HG03575 (cell line): ENCODE results near the gene SRC.
"Not testable (repeated sequence)": the region's sequence is repeated elsewhere in the genome, so short reads cannot be mapped to it uniquely, and the experiment has no call there.

Source experiments
- ATAC-seq: cut with Tn5 transposase; IDR thresholded peaks from one replicate; pipeline ENCODE4 v1.9.1; 2021; ENCODE audit not compliant: unreplicated experiment, insufficient number of reproducible peaks, low FRiP score; ENCODE audit errors: extremely low read depth

SRC gene

DNA sequence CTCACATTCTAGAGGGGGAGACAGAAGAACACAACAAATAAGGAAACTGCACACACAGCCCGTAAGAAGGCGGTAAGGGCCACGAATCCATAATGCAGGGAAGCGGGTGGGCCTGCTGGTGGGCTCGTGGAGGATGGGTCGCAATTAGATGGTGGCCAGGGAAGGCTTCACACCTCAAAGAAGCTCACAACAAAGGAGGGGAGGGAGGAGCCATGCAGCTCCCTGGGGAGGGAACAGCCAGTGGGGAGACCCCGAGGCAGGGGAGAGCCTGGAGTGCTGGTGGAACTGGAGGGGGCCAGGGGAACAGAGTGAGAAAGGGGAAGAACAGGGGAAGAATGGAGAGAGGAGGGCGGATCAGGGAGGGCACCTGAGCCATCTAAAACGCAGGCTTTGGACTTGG is 13.4 kb downstream of the SRC start:
- ATAC-seq: no peak

DNA sequence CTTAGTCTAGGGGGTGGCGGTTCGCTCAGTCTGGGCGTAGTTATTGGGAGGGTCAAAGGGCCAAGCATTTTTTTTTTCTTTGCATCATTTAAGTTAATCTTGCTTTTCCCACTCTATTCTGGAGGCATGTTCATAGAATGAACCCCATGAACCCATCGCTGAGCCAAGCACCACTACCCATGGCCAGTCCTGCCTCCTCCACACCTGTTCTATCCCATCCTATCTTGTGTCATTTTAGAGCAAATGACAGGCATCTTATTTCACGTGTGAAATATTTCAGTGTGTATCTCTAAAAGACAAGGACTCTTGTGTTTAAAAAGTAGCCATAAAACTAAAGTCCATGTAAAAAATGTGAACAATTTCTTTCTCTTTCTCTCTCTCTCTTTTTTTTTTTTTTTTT is 13.9 kb downstream of the SRC start:
- ATAC-seq: no peak

DNA sequence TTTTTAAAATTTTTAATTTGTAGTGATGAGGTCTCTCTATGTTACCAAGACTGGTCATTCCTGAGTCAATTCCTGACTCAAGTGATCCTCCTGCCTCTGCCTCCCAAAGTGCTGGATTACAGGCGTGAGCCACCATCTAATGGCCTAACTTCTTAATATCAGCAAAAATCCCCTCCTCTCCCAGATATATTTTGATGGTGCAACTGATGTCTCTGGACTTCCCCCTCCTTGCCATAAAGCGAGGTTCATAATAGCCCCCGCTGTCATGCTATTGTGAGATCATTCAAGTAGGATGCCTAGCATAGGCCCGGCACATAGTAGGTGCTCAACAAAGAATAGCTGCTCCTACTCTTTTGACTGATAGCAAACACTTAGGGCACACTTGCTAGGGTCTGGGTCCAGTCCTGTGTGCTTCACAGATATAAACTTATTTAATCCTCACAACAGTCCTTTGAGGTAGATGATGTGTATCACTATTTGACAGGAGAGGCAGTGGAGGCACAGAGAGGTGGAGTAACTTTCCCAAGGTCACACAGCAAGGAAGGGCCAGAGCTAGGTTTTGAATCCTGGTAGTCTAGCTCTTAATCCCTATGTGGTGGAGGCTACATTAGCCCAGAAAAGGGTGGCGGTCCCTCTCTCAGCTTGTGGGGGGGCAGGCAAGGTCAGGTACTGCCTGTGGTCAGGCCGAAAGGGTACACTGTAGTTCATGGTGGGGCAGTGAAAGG is 14.6 kb downstream of the SRC start:
- no peak for ATAC-seq

DNA sequence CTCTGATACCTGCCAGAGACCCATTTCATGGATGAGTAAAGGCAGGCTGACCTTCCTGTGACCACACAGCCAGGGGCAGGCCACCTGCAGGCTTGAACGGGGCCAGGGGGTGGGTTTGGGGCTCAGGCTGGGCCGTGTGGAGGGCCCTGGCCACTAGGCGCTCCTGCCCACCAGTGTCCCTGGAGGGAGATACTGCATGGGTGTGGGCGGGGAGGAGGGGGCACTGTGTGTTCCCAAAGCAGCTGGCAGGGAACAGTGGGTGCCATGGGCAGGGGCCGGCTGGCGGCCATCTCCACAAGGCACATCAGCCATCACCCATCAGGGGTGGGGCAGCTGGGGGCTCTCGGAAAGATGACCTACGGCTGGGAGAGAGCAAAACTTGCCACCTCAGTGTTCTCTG is 15.4 kb downstream of the SRC start:
- ATAC-seq: no peak

DNA sequence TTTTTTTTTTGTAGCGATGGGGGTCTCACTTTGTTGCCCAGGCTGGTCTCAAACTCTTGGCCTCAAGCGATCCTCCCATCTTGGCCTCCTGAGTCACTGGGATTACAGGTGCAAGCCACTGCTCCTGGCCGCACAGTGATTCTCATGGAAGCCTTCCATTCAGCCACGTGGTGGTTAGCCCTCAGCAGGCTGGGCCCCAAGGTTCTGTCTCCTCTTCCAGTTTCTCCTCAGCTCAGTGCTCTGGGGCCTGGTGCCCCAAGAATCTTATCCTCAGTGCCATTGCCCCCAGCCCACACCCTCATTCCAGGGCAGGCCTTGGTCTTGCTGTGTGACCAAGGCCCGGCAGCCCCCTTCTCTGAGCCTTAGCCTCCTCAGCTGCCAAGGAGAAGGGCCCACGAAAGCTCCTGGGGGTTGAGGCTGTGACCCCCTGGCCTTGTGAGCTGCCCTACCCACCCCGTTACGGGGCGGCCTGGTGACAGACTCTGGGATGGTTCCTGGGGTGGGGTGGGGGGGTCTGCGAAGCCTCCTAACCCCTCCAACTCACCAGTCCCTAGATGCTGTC is 16.4 kb downstream of the SRC start:
- no peak for ATAC-seq

DNA sequence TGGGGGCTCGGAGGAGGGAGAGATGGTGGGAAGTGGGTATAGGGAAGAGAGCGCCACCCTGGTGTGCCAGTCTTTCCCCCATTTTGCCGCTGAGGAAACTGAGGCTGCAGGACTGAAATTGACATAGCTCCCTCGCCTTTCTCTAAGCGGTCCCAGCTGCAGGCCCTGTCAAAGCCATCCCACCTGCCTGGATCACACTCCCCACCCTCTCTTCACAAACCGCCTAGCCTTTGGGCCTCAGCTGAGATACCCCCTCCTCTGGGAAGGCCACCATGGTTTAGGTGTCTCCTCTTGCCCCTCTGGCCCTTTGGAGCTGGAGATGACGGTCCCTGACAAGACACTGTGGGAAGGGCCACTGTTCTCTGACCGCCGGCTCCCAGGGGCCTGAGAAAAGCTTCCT is 16.9 kb downstream of the SRC start:
- no peak for ATAC-seq

DNA sequence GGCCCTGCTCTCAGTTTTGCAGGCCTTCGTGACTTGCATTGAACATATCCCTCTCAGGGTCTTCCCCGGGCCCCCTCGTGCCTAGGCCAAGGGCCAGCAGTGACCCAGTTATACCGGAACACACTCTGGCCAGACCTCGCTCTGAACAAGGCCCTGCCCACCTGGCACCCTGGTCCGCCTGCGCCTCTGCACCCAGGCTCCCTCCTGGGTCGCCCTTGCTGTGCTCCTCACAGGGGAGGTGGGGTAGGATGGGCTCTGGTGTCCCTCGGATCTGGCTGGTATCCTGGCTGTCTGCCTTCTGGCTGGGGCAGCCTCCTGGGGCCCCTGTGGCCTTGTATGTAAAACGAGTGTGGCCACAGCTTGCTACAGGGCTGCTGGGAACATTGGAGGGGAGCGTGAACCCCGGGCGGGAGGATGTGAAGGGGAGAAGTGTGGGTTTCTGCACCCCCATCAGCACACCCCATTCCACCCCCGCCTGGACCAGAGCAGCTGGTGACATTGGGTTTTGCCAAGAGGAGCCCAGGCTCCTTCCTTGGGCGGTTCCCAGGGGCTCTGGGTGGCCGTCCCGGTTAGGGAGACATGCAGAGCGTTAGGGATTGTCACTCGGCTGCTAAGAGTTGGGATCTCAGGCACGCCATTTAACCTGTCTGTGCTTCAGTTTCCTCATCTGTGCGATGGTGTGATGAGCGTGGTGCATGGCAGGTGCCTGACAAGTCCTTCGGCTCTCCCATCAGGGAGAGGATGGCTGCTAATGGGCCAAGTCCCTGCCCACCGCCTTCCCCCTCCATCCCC is 17.5 kb downstream of the SRC start:
- no peak for ATAC-seq

DNA sequence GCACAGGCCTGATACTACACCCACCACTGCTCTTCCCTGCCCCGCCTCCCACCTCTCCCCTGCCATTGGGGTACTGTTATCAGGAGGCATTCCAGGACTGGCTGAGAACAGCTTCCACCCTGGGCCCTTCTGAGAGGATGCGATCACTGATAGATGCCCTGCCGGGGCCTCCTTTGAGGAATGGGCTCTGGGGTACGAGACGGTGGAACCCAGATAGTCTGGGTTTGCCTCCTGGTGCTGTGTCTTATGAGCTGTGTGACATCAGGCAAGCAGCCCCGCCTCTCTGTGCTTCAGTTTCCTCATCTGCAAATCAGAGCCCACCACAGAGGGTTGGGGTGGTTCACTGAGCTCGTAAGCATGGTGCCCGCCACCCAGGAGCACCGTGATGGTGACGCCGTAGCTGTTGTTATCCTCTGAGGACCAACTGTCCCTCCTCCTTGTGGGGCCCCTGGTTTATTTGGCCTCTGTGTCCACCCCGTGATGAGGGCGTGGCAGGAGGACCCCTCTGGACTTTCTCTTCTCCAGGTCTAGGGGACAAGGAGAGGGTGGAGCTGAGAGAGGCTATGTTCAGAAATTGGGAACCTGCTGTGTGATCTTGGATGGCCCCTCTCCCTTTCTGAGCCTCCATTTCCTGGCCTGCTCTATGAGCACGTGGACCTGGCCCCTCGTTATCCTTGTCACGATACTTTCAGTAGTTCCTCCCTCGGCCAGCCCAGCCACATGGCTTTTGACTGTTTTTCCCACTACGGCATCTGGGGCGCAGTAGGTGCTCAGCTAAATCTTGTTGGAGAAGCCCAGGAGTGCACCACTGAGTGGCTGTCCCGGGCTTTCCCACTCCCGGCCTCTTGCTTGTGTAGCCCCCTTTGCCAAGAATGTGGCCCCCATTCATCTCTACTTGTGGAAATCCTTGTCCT is 18.3 kb downstream of the SRC start:
- ATAC-seq: no peak

DNA sequence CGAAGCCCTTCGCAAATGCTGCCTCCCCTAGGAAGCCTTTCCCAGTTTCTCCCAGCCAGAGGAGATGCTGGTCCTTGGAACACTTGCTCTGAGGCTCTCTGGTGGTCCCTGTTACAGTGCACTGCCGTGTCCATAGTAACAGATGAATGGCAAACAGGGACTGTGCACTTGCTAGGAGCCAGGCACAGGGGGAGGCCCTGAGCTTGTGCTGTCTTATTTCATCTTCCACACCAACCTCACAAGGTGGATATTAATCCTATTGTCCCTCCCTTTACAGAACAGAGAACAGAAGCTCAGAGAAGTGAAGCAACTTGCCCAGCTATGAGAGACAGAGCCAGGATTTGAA is 19.0 kb downstream of the SRC start:
- ATAC-seq: no peak

DNA sequence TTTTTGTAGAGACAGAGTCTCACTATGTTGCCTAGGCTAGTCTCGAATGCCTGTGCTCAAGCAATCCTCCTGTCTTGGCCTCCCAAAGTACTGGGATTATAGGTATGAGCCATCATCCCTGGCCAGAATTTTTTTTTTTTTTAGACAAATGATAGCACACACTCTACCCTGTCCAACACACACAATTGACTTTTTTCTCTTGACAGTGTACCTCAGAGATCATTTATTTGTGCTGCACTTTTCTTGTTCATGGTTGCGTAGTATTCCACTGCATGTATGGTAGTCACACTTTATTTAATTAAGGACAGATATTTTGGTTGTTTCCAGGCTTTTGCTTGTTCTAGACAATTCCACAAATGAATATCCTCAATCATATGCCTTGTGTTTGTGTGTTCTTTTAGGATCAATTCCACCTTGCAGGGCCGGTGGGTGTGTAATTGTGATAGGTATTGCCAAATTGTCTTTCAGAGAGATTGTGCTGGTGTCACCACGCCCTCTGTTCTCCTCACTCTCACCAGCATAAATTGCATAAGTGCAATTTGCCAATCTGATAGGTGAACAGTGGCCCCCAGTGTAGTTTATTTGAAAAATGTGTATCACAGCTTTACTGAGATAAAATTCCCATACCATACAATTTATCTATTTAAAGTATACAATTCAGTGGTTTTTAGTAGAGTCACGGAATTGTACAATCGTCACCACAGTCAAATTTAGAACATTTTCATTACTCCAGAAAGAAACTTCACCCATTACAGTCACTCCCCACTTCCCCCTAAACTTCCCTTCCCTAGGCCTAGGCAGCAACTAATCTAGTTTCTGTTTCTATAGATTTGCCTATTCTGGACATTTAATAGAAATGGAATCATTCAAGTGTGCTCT is 20.1 kb downstream of the SRC start:
- ATAC-seq: no peak

DNA sequence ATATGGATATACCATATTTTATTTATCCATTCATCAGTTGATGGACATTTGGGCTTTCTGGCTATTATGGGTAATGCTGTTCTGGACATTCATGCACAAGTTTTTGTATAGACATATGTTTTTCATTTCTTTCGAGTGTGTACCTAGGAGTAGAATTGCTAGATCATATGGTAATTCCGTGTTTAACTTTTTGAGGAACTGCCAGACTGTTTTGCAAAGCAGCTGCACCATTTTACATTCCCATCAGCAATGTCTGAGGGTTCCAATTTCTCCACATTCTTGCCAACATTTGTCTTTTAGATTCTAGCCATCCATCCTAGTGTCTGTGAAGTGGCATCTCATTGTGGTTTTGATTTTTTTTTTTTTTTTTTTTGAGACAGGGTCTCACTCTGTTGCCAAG is 20.8 kb downstream of the SRC start:
- no peak for ATAC-seq

DNA sequence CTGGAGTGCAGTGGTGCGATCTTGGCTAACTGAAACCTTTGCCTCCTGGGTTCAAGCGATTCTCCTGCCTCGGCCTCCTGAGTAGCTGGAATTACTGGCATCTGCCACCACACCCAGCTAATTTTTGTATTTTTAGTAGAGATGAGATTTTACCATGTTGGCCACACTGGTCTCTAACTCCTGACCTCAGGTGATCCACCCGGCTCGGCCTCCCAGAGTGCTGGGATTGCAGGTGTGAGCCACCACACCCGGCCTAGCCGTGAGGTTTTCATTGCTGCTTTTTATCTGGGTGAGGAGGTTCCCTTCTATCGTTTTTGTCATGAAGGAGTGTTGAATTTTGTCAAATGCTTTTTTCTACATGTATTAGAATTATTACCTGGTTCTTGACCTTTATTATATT is 23.9 kb downstream of the SRC start:
- ATAC-seq: no peak

DNA sequence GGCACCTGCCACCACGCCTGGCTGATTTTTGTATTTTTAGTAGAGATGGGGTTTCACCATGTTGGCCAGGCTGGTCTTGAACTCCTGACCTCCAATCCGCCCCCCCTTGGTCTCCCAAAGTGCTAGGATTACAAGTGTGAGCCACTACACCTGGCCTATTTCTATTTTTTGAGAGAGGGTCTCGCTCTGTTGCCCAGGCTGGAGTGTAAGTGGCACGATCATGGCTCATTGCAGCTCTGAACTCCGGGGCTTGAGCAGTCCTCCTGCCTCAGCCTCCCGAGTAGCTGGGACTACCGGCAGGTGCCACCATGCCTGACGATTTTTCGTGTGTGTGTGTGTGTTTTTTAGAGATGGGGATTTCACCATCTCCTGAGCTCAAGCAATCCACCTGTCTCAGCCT is 25.9 kb downstream of the SRC start:
- ATAC-seq: not testable (repeated sequence)

DNA sequence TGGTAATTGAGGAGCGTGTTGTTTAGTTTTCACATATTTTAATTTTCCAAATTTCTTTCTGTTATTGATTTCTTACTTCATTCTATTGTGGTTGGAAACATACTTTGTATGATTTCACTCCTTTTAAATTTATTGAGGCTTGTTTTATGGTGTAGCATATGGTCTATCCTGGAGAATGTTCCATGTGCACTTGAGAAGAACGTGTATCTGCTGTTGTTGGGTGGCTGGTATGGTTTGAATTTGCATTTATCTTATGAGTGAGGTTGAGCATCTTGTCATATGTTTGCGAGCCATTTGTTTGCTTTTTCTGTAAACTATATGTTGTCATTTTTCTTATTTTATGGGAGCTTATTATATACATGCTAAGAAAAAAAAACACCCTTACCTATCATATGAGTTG is 26.5 kb downstream of the SRC start:
- ATAC-seq: no peak

DNA sequence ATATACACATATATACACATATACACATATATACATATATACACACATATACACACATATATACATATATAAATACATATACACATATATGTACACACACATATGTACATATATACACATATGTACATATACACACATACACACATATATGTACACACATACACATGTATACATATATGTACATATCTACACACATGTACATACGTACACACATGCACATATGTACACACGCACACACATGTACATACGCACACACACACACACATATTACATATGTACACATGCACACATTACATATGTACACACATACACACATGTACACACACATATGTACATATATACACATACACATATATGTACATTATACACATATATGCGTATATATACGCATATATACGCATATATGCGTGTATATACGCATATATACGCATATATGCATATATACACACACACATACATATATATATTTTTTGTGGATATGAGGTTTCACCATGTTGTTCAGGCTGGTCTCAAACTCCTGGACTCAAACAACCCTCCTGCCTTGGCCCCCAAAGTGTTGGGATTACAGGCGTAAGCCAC is 27.2 kb downstream of the SRC start:
- no peak for ATAC-seq

DNA sequence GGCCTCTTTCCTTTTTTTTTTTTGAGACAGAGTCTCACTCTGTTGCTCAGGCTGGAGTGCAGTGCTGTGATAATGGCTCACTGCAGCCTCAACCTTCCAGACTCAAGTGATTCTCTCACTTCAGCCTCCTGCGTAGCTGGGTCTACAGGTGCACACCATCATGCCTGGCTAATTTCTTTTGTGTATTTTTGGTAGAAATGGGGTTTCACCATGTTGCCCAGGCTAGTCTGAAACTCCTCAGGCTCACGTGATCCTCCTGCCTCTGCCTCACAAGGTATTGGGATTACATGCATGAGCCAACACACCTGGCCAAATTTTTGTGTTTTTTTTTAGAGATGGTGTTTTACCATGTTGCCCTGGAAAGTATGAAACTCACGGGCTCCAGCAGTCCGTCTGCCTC is 29.3 kb downstream of the SRC start:
- ATAC-seq: no peak

DNA sequence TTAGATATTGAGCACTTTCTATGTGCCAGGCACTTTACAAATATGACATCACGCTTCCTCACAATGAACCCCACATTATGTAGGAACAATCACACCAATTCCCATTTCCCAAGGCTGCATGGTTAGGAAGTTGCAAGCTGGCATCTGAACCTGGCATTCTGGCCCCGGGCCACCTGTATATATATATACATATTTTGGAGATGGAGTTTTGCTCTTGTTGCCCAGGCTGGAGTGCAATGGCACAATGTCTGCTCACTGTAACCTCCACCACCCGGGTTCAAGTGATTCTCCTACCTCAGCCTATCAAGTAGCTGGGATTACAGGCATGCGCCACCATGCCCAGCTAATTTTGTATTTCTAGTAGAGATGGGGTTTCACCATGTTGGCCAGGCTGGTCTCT is 30.4 kb downstream of the SRC start:
- no peak for ATAC-seq

DNA sequence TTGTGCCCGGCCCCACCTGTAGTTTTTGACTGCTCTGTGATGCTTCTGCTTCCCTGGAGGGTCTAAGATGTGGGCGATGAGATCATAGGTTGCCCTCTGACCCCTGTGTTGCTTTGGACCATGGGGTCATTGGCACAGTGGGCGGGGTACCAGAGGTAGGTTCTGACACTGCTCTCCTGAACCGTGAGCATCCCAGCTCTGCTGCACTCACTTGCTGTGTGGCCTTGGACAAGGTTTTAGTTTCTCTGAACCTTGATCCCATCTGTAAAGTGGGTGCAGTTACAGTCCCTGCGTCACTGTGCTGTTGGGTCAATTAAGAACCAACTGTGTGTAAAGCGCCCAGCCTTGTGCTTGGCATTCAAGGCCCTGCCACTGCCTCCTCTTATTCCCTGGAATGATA is 30.9 kb downstream of the SRC start:
- no peak for ATAC-seq
